ENCODE measurements around the gene BLOC1S1.

The BLOC1S1 gene

DNA sequence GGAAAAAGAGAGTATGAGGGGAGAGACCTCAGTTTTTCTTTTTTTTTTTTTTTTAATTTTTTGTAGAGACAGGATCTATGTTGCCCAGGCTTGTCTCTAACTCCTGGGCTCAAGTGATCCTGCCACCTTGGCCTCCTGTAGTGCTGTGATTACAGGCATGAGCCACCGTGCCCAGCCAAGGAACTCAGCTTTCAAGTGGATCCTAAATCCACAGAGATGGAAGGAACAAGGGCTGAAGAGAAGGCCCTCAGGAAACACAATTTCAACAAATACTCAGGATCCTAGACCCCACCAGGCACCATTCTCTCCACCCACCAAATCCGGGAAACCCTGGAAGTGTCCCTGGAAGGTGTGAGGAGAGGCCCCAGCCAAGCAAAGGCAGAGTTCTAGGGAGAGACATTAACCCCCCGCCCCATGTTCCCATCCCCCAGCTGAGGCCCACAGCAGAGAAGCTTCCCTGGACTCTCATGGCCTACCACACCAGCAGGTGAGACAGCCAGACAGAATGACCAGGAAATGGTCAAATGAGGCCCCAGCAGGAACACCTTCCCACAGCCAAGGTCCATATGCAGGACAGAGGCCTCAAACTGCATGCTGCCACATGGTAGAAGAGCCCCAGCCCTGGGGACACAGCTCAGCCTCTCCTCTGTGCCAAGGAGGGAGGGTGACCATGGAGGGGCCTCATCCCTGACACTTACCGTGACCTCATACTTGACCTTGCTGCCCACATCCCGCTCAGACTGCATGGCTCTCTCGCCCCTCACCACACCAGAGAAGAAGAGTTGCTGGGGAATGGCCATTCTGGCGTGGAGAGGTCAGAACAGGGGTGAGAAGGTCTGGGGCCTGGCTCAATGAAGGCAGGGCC, 22.3 kb upstream of the BLOC1S1 start:
- Histone ChIP-seq H3K36me3 (ENCODE audit: low read depth) (no peaks in the 10 kb centered on the region), H3K27ac (ENCODE audit: poor library complexity, severe bottlenecking) (no peak overlapping the region), H3K27me3 (ENCODE audit: insufficient read depth, poor library complexity, severe bottlenecking) (no peaks in the 10 kb centered on the region), H3K4me3 (ENCODE audit: severe bottlenecking) (no peak overlapping the region), H3K9me3 (ENCODE audit: severe bottlenecking) (no peaks in the 10 kb centered on the region), H3K4me1 (ENCODE audit: insufficient read depth, poor library complexity, severe bottlenecking) (no peaks in the 10 kb centered on the region)
- TF ChIP-seq, protein P1, sequence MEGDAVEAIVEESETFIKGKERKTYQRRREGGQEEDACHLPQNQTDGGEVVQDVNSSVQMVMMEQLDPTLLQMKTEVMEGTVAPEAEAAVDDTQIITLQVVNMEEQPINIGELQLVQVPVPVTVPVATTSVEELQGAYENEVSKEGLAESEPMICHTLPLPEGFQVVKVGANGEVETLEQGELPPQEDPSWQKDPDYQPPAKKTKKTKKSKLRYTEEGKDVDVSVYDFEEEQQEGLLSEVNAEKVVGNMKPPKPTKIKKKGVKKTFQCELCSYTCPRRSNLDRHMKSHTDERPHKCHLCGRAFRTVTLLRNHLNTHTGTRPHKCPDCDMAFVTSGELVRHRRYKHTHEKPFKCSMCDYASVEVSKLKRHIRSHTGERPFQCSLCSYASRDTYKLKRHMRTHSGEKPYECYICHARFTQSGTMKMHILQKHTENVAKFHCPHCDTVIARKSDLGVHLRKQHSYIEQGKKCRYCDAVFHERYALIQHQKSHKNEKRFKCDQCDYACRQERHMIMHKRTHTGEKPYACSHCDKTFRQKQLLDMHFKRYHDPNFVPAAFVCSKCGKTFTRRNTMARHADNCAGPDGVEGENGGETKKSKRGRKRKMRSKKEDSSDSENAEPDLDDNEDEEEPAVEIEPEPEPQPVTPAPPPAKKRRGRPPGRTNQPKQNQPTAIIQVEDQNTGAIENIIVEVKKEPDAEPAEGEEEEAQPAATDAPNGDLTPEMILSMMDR (IDR thresholded peaks at IDR 0.05; ENCODE audit: poor library complexity, severe bottlenecking): no peak
- no peak for DNase-seq (ENCODE audit: low spot score)
- no peak for ATAC-seq (ENCODE audit: low read depth)

DNA sequence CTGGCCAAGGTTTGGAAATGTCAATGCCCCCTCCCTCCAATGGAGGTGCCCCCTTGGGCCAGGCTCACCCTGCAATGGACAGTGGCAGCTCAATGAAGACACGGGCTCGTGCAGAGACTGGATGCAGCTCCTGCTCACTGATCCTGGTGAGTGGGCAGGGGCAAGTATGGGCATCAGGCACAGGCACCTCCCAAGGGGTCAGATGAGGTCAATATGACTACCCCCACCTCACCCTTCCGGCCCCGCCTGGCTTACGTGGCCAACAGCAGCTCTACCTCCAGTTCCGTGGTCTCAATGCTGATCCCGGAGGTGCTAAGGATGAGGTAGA, 21.7 kb upstream of the BLOC1S1 start:
- Histone ChIP-seq H3K27ac (ENCODE audit: poor library complexity, severe bottlenecking) (no peak overlapping the region), H3K9me3 (ENCODE audit: severe bottlenecking) (no peaks in the 10 kb centered on the region), H3K4me3 (ENCODE audit: severe bottlenecking) (no peak overlapping the region), H3K36me3 (ENCODE audit: low read depth) (no peaks in the 10 kb centered on the region), H3K27me3 (ENCODE audit: insufficient read depth, poor library complexity, severe bottlenecking) (no peaks in the 10 kb centered on the region), H3K4me1 (ENCODE audit: insufficient read depth, poor library complexity, severe bottlenecking) (no peaks in the 10 kb centered on the region)
- ATAC-seq (ENCODE audit: low read depth) (no peak), DNase-seq (ENCODE audit: low spot score) (no peak)
- TF ChIP-seq, protein P1 (IDR thresholded peaks at IDR 0.05; ENCODE audit: poor library complexity, severe bottlenecking): no peak

DNA sequence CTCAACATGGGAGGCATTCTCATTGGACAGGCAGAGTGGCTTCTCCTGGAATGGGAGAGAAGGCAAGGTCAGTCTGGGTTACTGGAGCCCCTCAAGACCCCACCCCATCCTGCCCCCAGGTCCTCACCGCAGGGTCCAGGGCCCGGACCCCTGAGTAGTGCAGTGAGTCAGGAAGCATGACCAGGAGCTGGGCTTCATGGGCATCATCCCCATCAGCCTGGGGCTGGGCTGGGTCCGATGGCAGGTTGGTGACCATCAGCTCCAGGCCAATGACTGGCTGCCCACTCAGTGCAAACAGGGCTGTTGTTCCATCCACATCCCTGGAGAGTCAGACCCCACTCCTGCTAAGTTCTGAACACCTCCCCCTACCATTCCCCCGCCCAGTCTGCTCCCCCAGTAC, 21.2 kb upstream of the BLOC1S1 start:
- Histone ChIP-seq H3K27me3 (ENCODE audit: insufficient read depth, poor library complexity, severe bottlenecking) (no peaks in the 10 kb centered on the region), H3K4me1 (ENCODE audit: insufficient read depth, poor library complexity, severe bottlenecking) (no peaks in the 10 kb centered on the region), H3K36me3 (ENCODE audit: low read depth) (no peaks in the 10 kb centered on the region), H3K9me3 (ENCODE audit: severe bottlenecking) (no peaks in the 10 kb centered on the region), H3K4me3 (ENCODE audit: severe bottlenecking) (no peak overlapping the region), H3K27ac (ENCODE audit: poor library complexity, severe bottlenecking) (no peak overlapping the region)
- DNase-seq (ENCODE audit: low spot score) (no peak), ATAC-seq (ENCODE audit: low read depth) (no peak)
- TF ChIP-seq, protein P1 (IDR thresholded peaks at IDR 0.05; ENCODE audit: poor library complexity, severe bottlenecking): no peak

DNA sequence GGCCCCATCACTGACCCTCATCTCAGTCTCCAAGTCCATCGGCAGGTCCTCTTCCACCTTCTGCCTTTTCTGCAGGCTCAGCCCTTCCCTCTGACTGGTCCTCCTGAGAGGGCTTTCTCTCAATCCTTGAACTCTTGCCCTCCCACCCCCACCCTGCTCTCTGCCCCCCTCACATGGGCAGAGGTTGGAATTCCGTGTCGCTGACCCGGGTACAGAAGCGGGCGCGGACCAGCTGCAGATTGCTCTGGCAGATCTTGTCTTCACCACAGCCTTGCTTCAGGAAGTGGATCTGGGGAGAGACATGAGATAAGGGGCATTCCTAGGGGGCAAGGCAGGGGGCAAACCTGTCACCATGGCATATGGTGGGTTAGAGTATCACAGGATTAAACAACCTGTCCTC, 20.5 kb upstream of the BLOC1S1 start:
- Histone ChIP-seq H3K27me3 (ENCODE audit: insufficient read depth, poor library complexity, severe bottlenecking) (no peaks in the 10 kb centered on the region), H3K9me3 (ENCODE audit: severe bottlenecking) (no peaks in the 10 kb centered on the region), H3K36me3 (ENCODE audit: low read depth) (no peaks in the 10 kb centered on the region), H3K27ac (ENCODE audit: poor library complexity, severe bottlenecking) (no peak overlapping the region), H3K4me3 (ENCODE audit: severe bottlenecking) (no peak overlapping the region), H3K4me1 (ENCODE audit: insufficient read depth, poor library complexity, severe bottlenecking) (no peaks in the 10 kb centered on the region)
- ATAC-seq (ENCODE audit: low read depth) (no peak), DNase-seq (ENCODE audit: low spot score) (no peak)
- TF ChIP-seq, protein P1 (IDR thresholded peaks at IDR 0.05; ENCODE audit: poor library complexity, severe bottlenecking): no peak

DNA sequence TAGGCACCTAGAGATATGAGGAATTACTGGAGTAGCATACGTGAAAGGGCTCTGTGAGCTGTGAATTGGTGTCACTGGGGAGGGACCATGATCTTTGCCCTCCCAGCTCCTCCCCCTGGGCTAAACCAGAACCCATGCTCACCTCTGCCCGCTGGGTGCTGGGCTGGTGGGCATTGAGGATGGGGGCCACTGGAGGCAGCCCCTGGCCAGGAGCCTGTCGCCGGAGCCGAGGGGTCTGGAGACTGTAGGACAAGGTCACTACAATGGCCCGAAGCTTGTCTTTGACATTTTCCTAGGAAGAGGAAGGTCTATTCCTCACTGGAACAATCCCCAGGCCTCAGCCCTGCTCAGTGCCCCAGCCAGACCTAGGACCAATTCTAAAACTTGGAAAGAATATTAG, 19.7 kb upstream of the BLOC1S1 start:
- Histone ChIP-seq H3K9me3 (ENCODE audit: severe bottlenecking) (no peaks in the 10 kb centered on the region), H3K27ac (ENCODE audit: poor library complexity, severe bottlenecking) (no peak overlapping the region), H3K36me3 (ENCODE audit: low read depth) (no peaks in the 10 kb centered on the region), H3K27me3 (ENCODE audit: insufficient read depth, poor library complexity, severe bottlenecking) (no peaks in the 10 kb centered on the region), H3K4me1 (ENCODE audit: insufficient read depth, poor library complexity, severe bottlenecking) (peaks cover 6% of the 10 kb centered on the region), H3K4me3 (ENCODE audit: severe bottlenecking) (no peak overlapping the region)
- ATAC-seq (ENCODE audit: low read depth): no peak
- no peak for DNase-seq (ENCODE audit: low spot score)
- TF ChIP-seq, protein P1 (IDR thresholded peaks at IDR 0.05; ENCODE audit: poor library complexity, severe bottlenecking): no peak
